ENCODE results near the gene SMPD4. TPM values are rescaled to one million over a fixed set of nuclear protein-coding genes. Genes with fewer than 3 reads are reported as not detected.

Gene SMPD4
- total RNA-seq, 1 experiment from 2014 or later, result 108 TPM

GRCh38 chr2:130186391-130186790, 5.0 kb upstream of the SMPD4 start:
- no peak overlapping the region for H3K27ac ChIP-seq (ENCODE audit: low read depth, low read length, poor library complexity, severe bottlenecking)
- H3K27me3 ChIP-seq (replicated peaks; ENCODE audit: insufficient read depth, low read depth, low read length, poor library complexity), result no peaks in the 10 kb centered on the region
- intact Hi-C loops (cut with micrococcal nuclease; ENCODE audit: unreplicated experiment), result no loop called here
- peaks cover 10% of the 10 kb centered on the region for H3K36me3 ChIP-seq (ENCODE audit: insufficient read depth, low read length, poor library complexity, severe bottlenecking)
- POLR2A ChIA-PET (ENCODE audit: low non-redundant PET), result no interaction called here
- no TSS peak for BruUV-seq (replicated peaks)
- CTCF ChIA-PET, result no interaction called here
- DNase-seq (ENCODE audit: low spot score), result no peak
- H3K9me3 ChIP-seq (ENCODE audit: low read depth, low read length, poor library complexity, severe bottlenecking), result no peaks in the 10 kb centered on the region
- H3K4me1 ChIP-seq (ENCODE audit: insufficient read depth, low read length, poor library complexity, severe bottlenecking), result no peaks in the 10 kb centered on the region
- H3K4me3 ChIP-seq (ENCODE audit: low read depth, low read length, poor library complexity, severe bottlenecking), result no peak overlapping the region
- TF ChIP-seq EZH2 (IDR thresholded peaks at IDR 0.05; ENCODE audit: borderline replicate concordance, low read depth, low read length, poor library complexity, severe bottlenecking) (no peak), CTCF (conservative IDR thresholded peaks at IDR 0.05; ENCODE audit: low read depth, low read length) (no peak)

GRCh38 chr2:130185896-130186295, 4.5 kb upstream of the SMPD4 start:
- POLR2A ChIA-PET (ENCODE audit: low non-redundant PET), result no interaction called here
- DNase-seq (ENCODE audit: low spot score), result no peak
- H3K27me3 ChIP-seq (replicated peaks; ENCODE audit: insufficient read depth, low read depth, low read length, poor library complexity), result no peaks in the 10 kb centered on the region
- intact Hi-C loops (cut with micrococcal nuclease; ENCODE audit: unreplicated experiment), result no loop called here
- H3K4me1 ChIP-seq (ENCODE audit: insufficient read depth, low read length, poor library complexity, severe bottlenecking), result no peaks in the 10 kb centered on the region
- no peak overlapping the region for H3K4me3 ChIP-seq (ENCODE audit: low read depth, low read length, poor library complexity, severe bottlenecking)
- CTCF ChIA-PET, result no interaction called here
- no peaks in the 10 kb centered on the region for H3K9me3 ChIP-seq (ENCODE audit: low read depth, low read length, poor library complexity, severe bottlenecking)
- peaks cover 10% of the 10 kb centered on the region for H3K36me3 ChIP-seq (ENCODE audit: insufficient read depth, low read length, poor library complexity, severe bottlenecking)
- no peak for TF ChIP-seq CTCF (conservative IDR thresholded peaks at IDR 0.05; ENCODE audit: low read depth, low read length)
- TF ChIP-seq EZH2 (IDR thresholded peaks at IDR 0.05; ENCODE audit: borderline replicate concordance, low read depth, low read length, poor library complexity, severe bottlenecking), result no peak
- no peak overlapping the region for H3K27ac ChIP-seq (ENCODE audit: low read depth, low read length, poor library complexity, severe bottlenecking)
- no TSS peak for BruUV-seq (replicated peaks)

- H3K9me3 ChIP-seq (ENCODE audit: low read depth, low read length, poor library complexity, severe bottlenecking), result no peaks in the 10 kb centered on the region
- POLR2A ChIA-PET (ENCODE audit: low non-redundant PET), result interaction anchor here (0.6 kb wide), 1 partner anchor 1304 kb away, joined by 5 read pairs; no protein-coding TSS in a partner anchor
- intact Hi-C loops (cut with micrococcal nuclease; ENCODE audit: unreplicated experiment), result no loop called here
- CTCF ChIA-PET, result no interaction called here
- H3K4me3 ChIP-seq (ENCODE audit: low read depth, low read length, poor library complexity, severe bottlenecking), result no peak overlapping the region
- no peak for DNase-seq (ENCODE audit: low spot score)
- no TSS peak for BruUV-seq (replicated peaks)
- H3K27me3 ChIP-seq (replicated peaks; ENCODE audit: insufficient read depth, low read depth, low read length, poor library complexity), result no peaks in the 10 kb centered on the region
- no peak overlapping the region for H3K27ac ChIP-seq (ENCODE audit: low read depth, low read length, poor library complexity, severe bottlenecking)
- H3K36me3 ChIP-seq (ENCODE audit: insufficient read depth, low read length, poor library complexity, severe bottlenecking), result peaks cover 10% of the 10 kb centered on the region
- TF ChIP-seq EZH2 (IDR thresholded peaks at IDR 0.05; ENCODE audit: borderline replicate concordance, low read depth, low read length, poor library complexity, severe bottlenecking) (no peak), CTCF (conservative IDR thresholded peaks at IDR 0.05; ENCODE audit: low read depth, low read length) (no peak)
- no peaks in the 10 kb centered on the region for H3K4me1 ChIP-seq (ENCODE audit: insufficient read depth, low read length, poor library complexity, severe bottlenecking)
Measured at GRCh38 chr2:130185436-130185835, 4.0 kb upstream of the SMPD4 start.
